Pulmonary artery endothelial cell (primary cell): ENCODE measurements around the gene TRAPPC2L. TPM values are rescaled to one million over a fixed set of nuclear protein-coding genes. Genes with fewer than 3 reads are reported as not detected.

Experiments used
- DNase-seq: peaks from one replicate; pipeline ENCODE4 v3.0.0-alpha.2; 2011; ENCODE audit warnings: low read depth, low spot score
- total RNA-seq: library from RNA; depleted of rRNA; stranded (reverse); fragments of >200 nt; gene quantifications from 2 replicates; pipeline ENCODE4 v1.2.3, GENCODE V29; 2014

The TRAPPC2L gene
- total RNA-seq, 1 donor from 2014 or later, result 62.0 TPM

DNA sequence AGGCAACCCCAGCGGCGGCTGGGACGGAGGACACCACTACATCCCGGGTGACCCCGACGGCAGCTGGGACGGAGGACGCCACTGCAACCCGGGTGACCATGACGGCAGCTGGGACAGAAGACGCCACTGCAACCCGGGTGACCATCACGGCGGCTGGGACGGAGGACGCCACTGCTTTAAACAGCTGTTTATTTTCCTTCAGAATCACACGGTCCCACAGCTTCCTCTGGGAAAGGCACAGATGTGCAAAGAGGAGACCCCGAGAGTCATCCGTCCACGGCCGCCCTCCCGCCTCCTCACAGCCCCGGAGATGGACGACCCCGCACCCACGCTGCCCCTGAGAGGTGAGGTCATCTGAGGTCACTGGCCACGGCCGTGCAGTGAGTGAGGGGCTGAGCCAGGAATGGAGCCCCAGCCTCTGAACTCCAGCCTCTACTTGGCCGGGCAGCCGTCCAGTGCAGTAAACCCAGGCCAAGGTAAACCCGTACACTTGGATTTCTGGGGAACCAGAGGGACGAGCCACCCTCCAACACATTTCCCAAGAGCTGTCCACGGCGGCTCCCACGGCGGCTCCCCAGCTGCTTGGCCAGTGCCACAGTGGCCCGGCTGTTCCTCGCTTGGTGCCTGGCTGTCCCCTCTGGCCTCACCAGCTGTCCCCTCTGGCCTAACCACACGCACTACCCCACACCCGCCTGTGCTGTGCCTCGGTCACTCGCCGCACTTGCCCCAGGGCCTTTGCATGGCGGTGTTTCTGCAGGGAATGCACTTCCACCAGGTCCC, 52.7 kb downstream of the TRAPPC2L start:
- no peak for DNase-seq

DNA sequence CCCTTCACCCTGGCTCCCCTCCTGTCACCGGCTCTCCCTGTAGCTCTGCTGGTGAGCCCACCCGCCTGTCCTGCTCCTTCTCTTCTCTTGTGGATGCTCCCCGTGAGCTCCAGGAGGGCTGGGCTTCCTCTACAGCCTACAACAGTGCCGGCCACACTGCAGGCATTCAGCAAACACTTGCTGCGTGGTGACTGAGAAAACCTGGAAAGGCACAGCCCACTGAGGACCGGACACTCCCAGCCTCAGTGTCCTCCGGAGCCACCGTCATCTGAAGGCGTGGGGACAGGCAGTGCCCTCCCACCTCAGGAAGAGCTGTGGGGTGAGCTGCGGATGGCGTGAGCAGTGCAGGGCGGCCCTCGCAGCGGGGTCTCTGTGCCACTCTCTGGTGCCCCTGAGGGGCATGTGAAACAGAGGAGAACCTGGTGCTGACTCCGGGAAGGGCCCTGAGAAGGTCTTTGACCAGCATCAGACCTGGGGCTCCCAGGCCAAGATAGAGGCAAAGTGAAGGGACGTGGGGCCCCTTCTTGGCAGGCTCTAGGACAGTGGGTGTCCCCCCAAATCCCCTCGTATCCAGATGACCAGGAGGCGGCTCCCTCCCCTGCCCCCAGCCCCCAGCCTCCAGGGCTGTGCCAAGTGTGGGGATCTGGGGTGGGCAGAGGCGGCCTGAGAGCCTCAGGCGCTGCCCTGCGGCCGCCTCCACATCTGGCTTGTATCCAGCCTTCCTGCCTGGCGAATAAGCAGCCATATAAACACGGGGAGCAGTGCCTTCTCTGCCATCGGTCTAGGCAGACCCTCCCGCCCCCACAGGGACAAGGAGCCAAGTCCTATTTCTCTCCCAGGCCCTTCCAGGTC, 53.6 kb downstream of the TRAPPC2L start:
- DNase-seq, result no peak

DNA sequence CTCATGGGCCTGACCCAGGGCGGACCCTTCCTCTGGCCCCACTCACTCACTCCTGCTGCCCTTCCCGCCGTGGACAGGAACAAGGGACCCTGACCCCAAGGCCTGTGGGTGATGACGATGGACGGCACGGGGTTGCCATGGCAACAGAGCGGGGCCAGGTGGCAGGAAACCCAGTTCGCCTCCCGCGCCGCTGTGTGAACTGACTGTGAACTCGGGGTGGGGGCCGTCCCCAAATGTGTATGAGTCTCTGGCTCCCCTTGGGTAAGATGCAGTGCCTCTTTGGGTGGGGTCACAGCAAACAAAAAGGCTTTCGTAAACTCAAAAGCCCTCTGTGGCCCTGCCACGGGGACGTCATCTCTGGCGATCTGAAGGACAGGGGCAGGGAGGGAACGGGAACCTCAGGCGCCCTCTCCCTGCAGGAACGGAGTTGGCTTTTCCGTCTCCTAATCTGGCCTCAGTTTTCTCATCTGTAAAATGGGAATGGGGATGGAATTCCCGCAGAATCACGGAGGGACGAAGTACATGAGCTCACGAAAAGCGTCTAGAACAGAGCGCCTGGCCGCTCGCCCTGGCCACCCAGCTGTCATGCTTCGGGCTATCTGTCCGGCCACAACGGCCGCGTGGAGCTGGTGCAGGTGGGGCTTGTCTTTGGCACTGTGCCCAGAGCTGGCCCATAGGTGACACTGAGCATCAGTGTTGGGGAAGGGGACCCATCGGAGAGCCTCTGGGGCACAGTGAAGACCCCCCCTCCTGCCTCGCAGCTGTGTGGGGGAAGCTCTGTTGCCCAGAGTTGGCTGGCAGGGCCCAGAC, 54.4 kb downstream of the TRAPPC2L start:
- no peak for DNase-seq

DNA sequence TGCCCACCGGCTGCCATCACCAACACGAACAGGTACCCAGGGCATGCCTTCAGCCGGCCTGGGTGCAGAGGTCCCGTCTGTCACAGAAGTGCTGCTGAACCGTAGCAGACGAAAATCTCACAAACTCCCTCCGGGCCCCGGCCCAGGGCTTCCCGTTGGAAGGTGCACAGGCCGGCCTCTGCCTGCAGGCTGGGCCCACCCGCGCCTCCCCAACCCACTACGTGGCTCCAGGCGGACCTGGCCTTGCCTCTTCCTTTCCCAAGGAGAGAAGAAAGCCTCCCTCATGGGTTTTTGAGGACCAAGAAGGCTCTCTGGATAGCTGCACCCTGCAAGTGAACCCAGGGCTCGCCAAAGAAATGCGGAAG, 55.0 kb downstream of the TRAPPC2L start:
- DNase-seq, result no peak

Other genes starting within 250 kb of the TRAPPC2L start
- gene IL17C, start 218.6 kb upstream of the TRAPPC2L start, total RNA-seq, result not detected in 2 replicates
- gene CYBA, start 206.1 kb upstream of the TRAPPC2L start, total RNA-seq, result 20.8 and 34.5 TPM in 2 replicates
- gene MVD, start 194.0 kb upstream of the TRAPPC2L start, total RNA-seq, result 67.3 and 78.5 TPM in 2 replicates
- gene SNAI3, start 170.6 kb upstream of the TRAPPC2L start, total RNA-seq, result 0.14 and 0.33 TPM in 2 replicates
- 13.4 and 20.8 TPM in 2 replicates for gene RNF166, start 150.7 kb upstream of the TRAPPC2L start, total RNA-seq
- gene CTU2, start 150.6 kb upstream of the TRAPPC2L start, total RNA-seq, result 29.6 and 33.6 TPM in 2 replicates
- 254 and 312 TPM in 2 replicates for gene PIEZO1, start 71.9 kb upstream of the TRAPPC2L start, total RNA-seq
- gene CDT1, start 53.3 kb upstream of the TRAPPC2L start, total RNA-seq, result 9.4 and 9.9 TPM in 2 replicates
- 104 and 142 TPM in 2 replicates for gene APRT, start 45.2 kb upstream of the TRAPPC2L start, total RNA-seq
- gene GALNS, start 180 bp upstream of the TRAPPC2L start, total RNA-seq, result 16.8 and 21.9 TPM in 2 replicates
- not detected in 2 replicates for gene PABPN1L, start 9.5 kb downstream of the TRAPPC2L start, total RNA-seq
- gene CBFA2T3, start 120.1 kb downstream of the TRAPPC2L start, total RNA-seq, result not detected in 2 replicates
- 27.5 and 32.2 TPM in 2 replicates for gene ACSF3, start 236.7 kb downstream of the TRAPPC2L start, total RNA-seq